Natural killer cell (primary cell): ENCODE results near the gene ADAMTS17. TPM values are rescaled to one million over a fixed set of nuclear protein-coding genes. Genes with fewer than 3 reads are reported as not detected.

Source experiments
- ATAC-seq, 3 donors: fragments of 150-1000 bp in 2 of 3; fragments of 200-7000 bp in 1 of 3; cut with Tn5 transposase; 1 replicate in 1 of 3; 2 replicates in 2 of 3; pipeline ENCODE4 v1.10.0; 2021; ENCODE audit warnings: mild to moderate bottlenecking in 2 of 3, moderate library complexity in 2 of 3
- DNase-seq, 2 donors: peaks; one replicate each; pipeline versions ENCODE4 v3.0.0 to v3.0.0-alpha.2; 2013 to 2021; ENCODE audit warnings: mixed read lengths in 1 of 2
- H3K27ac ChIP-seq: one replicate; pipeline ENCODE4 v1.5.1; 2013; ENCODE audit warnings: mild to moderate bottlenecking, low read length
- H3K27me3 ChIP-seq: one replicate; pipeline ENCODE4 v1.6.1; 2013; ENCODE audit warnings: low read length; ENCODE audit not compliant: control insufficient read depth, insufficient read depth
- H3K36me3 ChIP-seq: one replicate; pipeline ENCODE4 v1.6.1; 2013; ENCODE audit warnings: low read length; ENCODE audit not compliant: control insufficient read depth, insufficient read depth
- H3K4me1 ChIP-seq: one replicate; pipeline ENCODE4 v1.6.1; 2013; ENCODE audit warnings: low read length; ENCODE audit not compliant: control insufficient read depth, insufficient read depth
- H3K4me3 ChIP-seq: one replicate; pipeline ENCODE4 v1.5.1; 2013; ENCODE audit warnings: low read length
- H3K9me3 ChIP-seq: one replicate; pipeline ENCODE4 v1.6.1; 2013; ENCODE audit warnings: low read length; ENCODE audit not compliant: control insufficient read depth, insufficient read depth
- H3K27ac Mint-ChIP-seq, 2 donors: one replicate each; pipeline ENCODE4 v1.8.0; 2022; ENCODE audit warnings: mild to moderate bottlenecking in 2 of 2, mixed read lengths in 2 of 2, moderate library complexity in 1 of 2
- H3K27me3 Mint-ChIP-seq, 2 donors: one replicate each; pipeline ENCODE4 v1.8.0; 2022; ENCODE audit warnings: low read depth in 2 of 2, mixed read lengths in 2 of 2
- H3K36me3 Mint-ChIP-seq: one replicate; pipeline ENCODE4 v1.8.0; 2022; ENCODE audit warnings: mixed read lengths
- H3K4me1 Mint-ChIP-seq, 2 donors: one replicate each; pipeline ENCODE4 v1.8.0; 2022; ENCODE audit warnings: mixed read lengths in 2 of 2
- H3K4me3 Mint-ChIP-seq: one replicate; pipeline ENCODE4 v1.8.0; 2022; ENCODE audit warnings: mild to moderate bottlenecking, moderate library complexity, mixed read lengths
- H3K9me3 Mint-ChIP-seq, 2 donors: one replicate each; pipeline ENCODE4 v1.8.0; 2022; ENCODE audit warnings: mixed read lengths in 2 of 2
- CTCF ChIP-seq: fragments of 200-600 bp; IDR thresholded peaks from one replicate; pipeline ENCODE4 v1.8.0; 2022; ENCODE audit warnings: antibody characterized with exemption
- WGBS: methylation state at CpG from one replicate; pipeline ENCODE4 v1.1.7; 2013; ENCODE audit warnings: missing lambda C conversion rate; ENCODE audit not compliant: insufficient coverage; 5-methylcytosine and 5-hydroxymethylcytosine counted together
- intact Hi-C: fragments of 100-400 bp; cut with micrococcal nuclease; formaldehyde crosslinking; loops from one replicate; pipeline ENCODE4 v1.14.2; 2022
- total RNA-seq, 4 donors: library from RNA; stranded (reverse); fragments of 120-200 nt in 1 of 4; gene quantifications; one replicate each; pipeline versions ENCODE4 v1.2.3 to v1.2.4, GENCODE V29; 2013 to 2022

Gene ADAMTS17
- total RNA-seq, 3 donors from 2014 or later (not counting 1 experiment from before 2014, with no cell fraction given), result 4.8 to 9.5 (median 5.3) TPM

GRCh38 chr15:99923711-99924110 lies 418.1 kb downstream of the ADAMTS17 start:
- Mint-ChIP-seq H3K36me3 (no peaks in the 10 kb centered on the region), H3K27me3 (peaks cover 21 to 43% of the 10 kb centered on the region in 2 donors), H3K9me3 (no peaks in the 10 kb centered on the region), H3K27ac (no peak overlapping the region), H3K4me1 (peaks cover under 1 to 11% of the 10 kb centered on the region in 2 donors), H3K4me3 (no peak overlapping the region)
- intact Hi-C loops, result loop anchor here (10.0 kb wide), 1 partner anchor 681 kb away; the partner anchor contains the start of genes ASB7 and LINS1
- ATAC-seq, result no peak
- no peak for DNase-seq
- no peak for TF ChIP-seq CTCF
- H3K27ac ChIP-seq, result no peak overlapping the region
- H3K36me3 ChIP-seq, result no peaks in the 10 kb centered on the region
- H3K4me3 ChIP-seq, result no peak overlapping the region
- no peaks in the 10 kb centered on the region for H3K9me3 ChIP-seq
- WGBS, result 86% methylated on average over 2 of the region's 3 CpGs
- H3K4me1 ChIP-seq, result peaks cover 10% of the 10 kb centered on the region
- peaks cover 8% of the 10 kb centered on the region for H3K27me3 ChIP-seq

Other genes with a start within 250 kb of the ADAMTS17 start
- gene CERS3, start 187.0 kb upstream of the ADAMTS17 start, total RNA-seq, result under 1 TPM; 0.40 to 0.90 (median 0.48) TPM